Osteoblast (primary cell): ENCODE results near the gene EEF1AKMT4. TPM values are rescaled to one million over a fixed set of nuclear protein-coding genes. Genes with fewer than 3 reads are reported as not detected.
A peak's percentile ranks its signal among the peaks of the same experiment; 100 is the strongest.

Source experiments
- DNase-seq: peaks from one replicate; pipeline ENCODE4 v3.0.0; 2011; ENCODE audit warnings: low spot score, mixed read lengths; ENCODE audit not compliant: insufficient read length; ENCODE audit errors: missing footprints
- H2AFZ ChIP-seq: 2 replicates; pipeline ENCODE4 v1.6.0; 2011; ENCODE audit warnings: mild to moderate bottlenecking, low read length
- H3K27ac ChIP-seq: 2 replicates; pipeline ENCODE4 v1.5.1; 2011; ENCODE audit warnings: mild to moderate bottlenecking, low read depth, low read length, moderate library complexity
- H3K27me3 ChIP-seq: 2 replicates; pipeline ENCODE4 v1.6.0; 2012; ENCODE audit warnings: mild to moderate bottlenecking, control low read depth, inconsistent platforms, low read length, moderate library complexity; ENCODE audit not compliant: insufficient read depth
- H3K36me3 ChIP-seq: 2 replicates; pipeline ENCODE4 v1.5.1; 2011; ENCODE audit warnings: mild to moderate bottlenecking, low read length, control low read depth, moderate library complexity; ENCODE audit not compliant: insufficient read depth
- H3K4me1 ChIP-seq: 2 replicates; pipeline ENCODE4 v1.5.1; 2011; ENCODE audit warnings: mild to moderate bottlenecking, low read length, control low read depth, moderate library complexity; ENCODE audit not compliant: insufficient read depth
- H3K4me2 ChIP-seq: 2 replicates; pipeline ENCODE4 v1.6.0; 2011; ENCODE audit warnings: mild to moderate bottlenecking, low read length; ENCODE audit not compliant: insufficient read depth
- H3K4me3 ChIP-seq: fragments of 200-600 bp; sonication (generic); 3 replicates; pipeline ENCODE4 v1.5.1; 2012; ENCODE audit warnings: mild to moderate bottlenecking, low read length, inconsistent platforms; ENCODE audit not compliant: insufficient read depth
- H3K79me2 ChIP-seq: 2 replicates; pipeline ENCODE4 v1.6.0; 2012; ENCODE audit warnings: mild to moderate bottlenecking, low read length, control low read depth, inconsistent platforms; ENCODE audit not compliant: insufficient read depth
- H3K9me3 ChIP-seq: 2 replicates; pipeline ENCODE4 v1.5.1; 2011; ENCODE audit warnings: low read depth, low read length, control low read depth
- H4K20me1 ChIP-seq: 2 replicates; pipeline ENCODE4 v1.6.0; 2012; ENCODE audit warnings: mild to moderate bottlenecking, low read length, control low read depth; ENCODE audit not compliant: insufficient read depth
- total RNA-seq: library from RNA; depleted of rRNA; stranded (reverse); fragments of >200 nt; gene quantifications from 2 replicates; pipeline ENCODE4 v1.2.3, GENCODE V29; 2012
- TF ChIP-seq, protein P1 (sequence below): IDR thresholded peaks from 2 replicates; pipeline ENCODE4 v1.5.1; 2011; ENCODE audit warnings: mild to moderate bottlenecking, low read depth, low read length, moderate library complexity; ENCODE audit errors: extremely low read depth

Gene EEF1AKMT4
- total RNA-seq, 1 donor = 3.3 TPM

DNA sequence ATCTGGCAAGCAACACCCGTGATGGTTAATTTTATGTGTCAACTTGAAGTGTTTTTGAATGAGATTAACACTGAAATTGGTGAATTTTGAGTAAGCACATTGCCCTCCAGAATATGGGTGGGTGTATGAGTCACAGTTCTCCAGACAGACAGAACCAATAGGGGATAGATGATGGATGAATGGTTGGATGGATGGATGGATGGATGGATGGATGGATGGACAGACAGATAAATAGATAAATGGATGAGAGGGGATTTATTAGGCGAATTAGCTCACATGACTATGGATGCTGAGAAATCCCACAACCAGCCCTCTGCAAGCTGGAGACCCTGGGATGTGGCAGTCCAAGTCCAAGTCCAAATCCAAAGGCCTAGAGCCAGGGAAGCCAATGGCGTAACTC lies 25.5 kb upstream of the EEF1AKMT4 start:
- Histone ChIP-seq H3K4me3 (no peak overlapping the region), H3K4me2 (no peak overlapping the region), H4K20me1 (no peaks in the 10 kb centered on the region), H3K36me3 (no peaks in the 10 kb centered on the region), H3K9me3 (no peaks in the 10 kb centered on the region), H3K27ac (no peak overlapping the region), H3K4me1 (no peaks in the 10 kb centered on the region), H2AFZ (no peak overlapping the region), H3K27me3 (peaks cover 26% of the 10 kb centered on the region), H3K79me2 (no peaks in the 10 kb centered on the region)
- TF ChIP-seq, protein P1, sequence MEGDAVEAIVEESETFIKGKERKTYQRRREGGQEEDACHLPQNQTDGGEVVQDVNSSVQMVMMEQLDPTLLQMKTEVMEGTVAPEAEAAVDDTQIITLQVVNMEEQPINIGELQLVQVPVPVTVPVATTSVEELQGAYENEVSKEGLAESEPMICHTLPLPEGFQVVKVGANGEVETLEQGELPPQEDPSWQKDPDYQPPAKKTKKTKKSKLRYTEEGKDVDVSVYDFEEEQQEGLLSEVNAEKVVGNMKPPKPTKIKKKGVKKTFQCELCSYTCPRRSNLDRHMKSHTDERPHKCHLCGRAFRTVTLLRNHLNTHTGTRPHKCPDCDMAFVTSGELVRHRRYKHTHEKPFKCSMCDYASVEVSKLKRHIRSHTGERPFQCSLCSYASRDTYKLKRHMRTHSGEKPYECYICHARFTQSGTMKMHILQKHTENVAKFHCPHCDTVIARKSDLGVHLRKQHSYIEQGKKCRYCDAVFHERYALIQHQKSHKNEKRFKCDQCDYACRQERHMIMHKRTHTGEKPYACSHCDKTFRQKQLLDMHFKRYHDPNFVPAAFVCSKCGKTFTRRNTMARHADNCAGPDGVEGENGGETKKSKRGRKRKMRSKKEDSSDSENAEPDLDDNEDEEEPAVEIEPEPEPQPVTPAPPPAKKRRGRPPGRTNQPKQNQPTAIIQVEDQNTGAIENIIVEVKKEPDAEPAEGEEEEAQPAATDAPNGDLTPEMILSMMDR = no peak
- no peak for DNase-seq

DNA sequence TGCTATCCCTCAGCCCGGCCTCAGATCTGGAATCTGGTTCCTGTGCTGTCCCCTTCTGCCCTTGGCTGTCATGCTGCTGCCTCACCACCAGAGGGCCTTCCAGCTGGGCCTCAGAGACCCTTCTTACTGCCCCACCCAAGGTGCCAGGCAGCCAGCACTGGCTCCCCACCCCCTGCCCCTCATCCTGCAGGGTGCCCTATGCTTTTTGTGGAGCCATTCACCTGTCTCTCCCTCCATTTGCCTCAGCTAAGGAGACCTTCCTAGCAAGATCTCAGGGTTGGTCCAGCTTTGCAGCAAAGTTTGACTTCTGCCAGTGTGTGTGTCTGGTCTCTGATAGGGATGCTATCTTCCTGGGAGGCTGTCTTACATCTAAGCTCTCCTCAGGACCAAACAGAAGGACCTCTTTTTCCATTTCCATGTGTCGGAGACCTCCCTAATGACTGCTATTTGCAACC lies 22.0 kb upstream of the EEF1AKMT4 start:
- H3K27ac ChIP-seq = no peak overlapping the region
- no peaks in the 10 kb centered on the region for H3K36me3 ChIP-seq
- H3K4me2 ChIP-seq = no peak overlapping the region
- DNase-seq = peak; percentile 96
- no peak overlapping the region for H2AFZ ChIP-seq
- H3K79me2 ChIP-seq = no peaks in the 10 kb centered on the region
- no peak overlapping the region for H3K4me3 ChIP-seq
- no peaks in the 10 kb centered on the region for H4K20me1 ChIP-seq
- no peaks in the 10 kb centered on the region for H3K9me3 ChIP-seq
- TF ChIP-seq, protein P1 = peak; percentile 65
- H3K27me3 ChIP-seq = peaks cover 56% of the 10 kb centered on the region
- no peaks in the 10 kb centered on the region for H3K4me1 ChIP-seq

DNA sequence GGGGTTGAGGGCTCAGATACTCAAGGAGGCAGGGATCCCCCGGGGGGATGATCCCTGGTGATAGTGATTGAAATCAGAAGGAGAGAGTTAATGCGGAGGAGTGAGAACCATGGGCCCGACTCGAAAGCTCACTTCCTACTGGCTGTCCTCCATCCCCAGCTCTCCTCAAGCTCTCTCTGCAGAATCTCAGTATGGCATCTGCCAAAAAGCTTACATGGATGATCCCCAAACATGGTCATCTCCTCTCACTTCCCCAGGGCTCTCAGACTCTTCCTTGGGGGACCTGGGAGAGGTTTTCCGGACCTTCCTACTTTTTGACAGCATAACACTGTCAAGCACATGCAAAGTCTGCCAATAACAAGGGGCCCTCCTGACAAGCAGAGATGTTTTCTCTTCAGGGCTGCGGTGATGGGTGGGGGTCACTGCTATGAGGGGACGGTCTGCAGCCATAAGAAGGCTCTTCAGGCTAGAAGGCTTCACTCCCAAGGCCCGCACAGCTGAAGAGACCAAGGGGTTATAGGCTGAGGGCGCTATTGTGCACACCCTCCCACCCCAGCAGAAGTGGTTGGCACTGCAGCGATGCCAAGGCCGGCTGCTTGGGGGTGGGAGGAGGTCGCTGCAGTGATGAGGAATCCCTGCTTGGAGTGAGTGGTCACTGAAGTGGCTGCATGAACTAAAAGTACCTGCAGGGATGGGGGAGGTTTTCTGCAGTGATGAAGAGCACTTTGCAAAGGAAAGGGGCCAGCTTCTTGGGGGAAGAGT lies 20.9 kb upstream of the EEF1AKMT4 start:
- H3K36me3 ChIP-seq = no peaks in the 10 kb centered on the region
- TF ChIP-seq, protein P1 = no peak
- no peaks in the 10 kb centered on the region for H3K9me3 ChIP-seq
- H3K27ac ChIP-seq = no peak overlapping the region
- DNase-seq = no peak
- no peak overlapping the region for H3K4me3 ChIP-seq
- peaks cover 62% of the 10 kb centered on the region for H3K27me3 ChIP-seq
- no peaks in the 10 kb centered on the region for H3K79me2 ChIP-seq
- no peaks in the 10 kb centered on the region for H4K20me1 ChIP-seq
- H2AFZ ChIP-seq = no peak overlapping the region
- no peaks in the 10 kb centered on the region for H3K4me1 ChIP-seq
- no peak overlapping the region for H3K4me2 ChIP-seq

DNA sequence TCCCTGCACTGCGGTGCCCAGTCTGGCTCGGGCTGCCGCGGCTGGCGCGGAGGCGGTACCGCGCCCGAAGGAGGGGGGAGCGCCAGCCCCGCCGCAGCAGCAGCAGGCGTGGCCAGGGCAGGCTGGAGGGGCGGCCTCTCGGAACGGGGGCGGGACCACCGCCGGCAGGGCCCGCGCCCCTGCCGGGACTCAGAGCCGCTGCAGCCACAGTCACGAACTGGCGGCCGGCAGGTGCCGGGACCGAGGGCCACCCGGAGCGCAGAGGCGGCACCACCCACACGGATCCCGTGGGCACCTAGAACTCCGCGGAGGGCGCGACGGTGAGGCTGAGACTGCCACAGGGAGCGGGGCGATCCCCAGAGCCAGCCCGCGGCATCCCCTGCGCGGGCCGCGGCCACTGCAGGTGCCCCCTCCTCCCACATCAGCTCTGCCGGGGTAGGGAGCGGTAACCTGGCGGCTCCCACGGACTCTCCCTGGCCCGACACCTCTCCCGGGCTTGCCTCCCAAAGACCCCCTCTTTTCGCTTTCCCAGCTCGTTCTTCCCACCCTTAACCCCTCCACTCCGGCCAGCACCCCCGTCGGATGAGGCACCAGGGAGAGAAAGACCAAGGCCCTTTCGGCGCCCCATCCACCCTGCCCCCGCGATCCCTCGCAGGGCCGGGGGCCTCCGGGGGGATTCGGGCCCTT lies 19.9 kb upstream of the EEF1AKMT4 start, which contains the start of gene VWA5B2:
TSS of gene VWA5B2 (plus strand) at position 192 of the 687 bp plus-strand sequence. CDS start 944 bp downstream, outside the sequence.
- DNase-seq = peak; percentile 98

More for the DNA sequence above, 19.9 kb upstream of the EEF1AKMT4 start, which contains the start of gene VWA5B2:
- no peaks in the 10 kb centered on the region for H4K20me1 ChIP-seq
- TF ChIP-seq, protein P1 = no peak
- H3K36me3 ChIP-seq = no peaks in the 10 kb centered on the region
- no peaks in the 10 kb centered on the region for H3K4me1 ChIP-seq
- H3K9me3 ChIP-seq = no peaks in the 10 kb centered on the region
- H3K4me3 ChIP-seq = peak within 1 kb of the TSS; percentile 49
- H3K27ac ChIP-seq = no peak within 1 kb of the TSS
- no peaks in the 10 kb centered on the region for H3K79me2 ChIP-seq
- peaks cover 65% of the 10 kb centered on the region for H3K27me3 ChIP-seq
- H3K4me2 ChIP-seq = peak within 1 kb of the TSS; percentile 48
- no peak within 1 kb of the TSS for H2AFZ ChIP-seq
